Activated CD4-positive, CD25-positive, alpha-beta regulatory T cell treated with anti-CD3 and anti-CD28 coated beads, Interleukin-2, amount 50 U/mL, for 24 hours (primary cell): ENCODE measurements around the gene OVOL1.
"Not testable (repeated sequence)": the region's sequence is repeated elsewhere in the genome, so short reads cannot be mapped to it uniquely, and the experiment has no call there.

Experiments used
- ATAC-seq, 2 donors: fragments of 150-1000 bp; cut with Tn5 transposase; one replicate each; pipeline ENCODE4 v1.10.0; 2021; ENCODE audit warnings: mild to moderate bottlenecking in 1 of 2, moderate library complexity in 1 of 2

The OVOL1 gene

GRCh38 chr11:65817835-65818680 lies 31.2 kb downstream of the OVOL1 start:
- peak; percentile 83 to 85 for ATAC-seq

- ATAC-seq = no peak
These were observed 34.2 kb downstream of the OVOL1 start for GRCh38 chr11:65821107-65821506.

- no peak for ATAC-seq
These were observed 36.1 kb downstream of the OVOL1 start for GRCh38 chr11:65822776-65823528.

GRCh38 chr11:65826984-65827735 lies 40.3 kb downstream of the OVOL1 start:
- ATAC-seq = no peak

GRCh38 chr11:65829459-65829858 lies 42.6 kb downstream of the OVOL1 start:
- no peak for ATAC-seq

GRCh38 chr11:65832231-65832630 lies 45.4 kb downstream of the OVOL1 start:
- ATAC-seq = not testable (repeated sequence)

- peak; percentile 99 to 100 for ATAC-seq
These were observed 46.6 kb downstream of the OVOL1 start, which contains the start of gene SNX32 for GRCh38 chr11:65833297-65834030. Gene SNX32 (plus strand): TSS chr11:65833963. CDS start chr11:65834066, 103 bp downstream.

GRCh38 chr11:65834202-65834601 lies 47.3 kb downstream of the OVOL1 start:
- no peak for ATAC-seq

GRCh38 chr11:65842144-65842543 lies 55.3 kb downstream of the OVOL1 start:
- no peak for ATAC-seq

GRCh38 chr11:65843811-65844210 lies 56.9 kb downstream of the OVOL1 start:
- ATAC-seq = no peak

- no peak for ATAC-seq
These were observed 57.5 kb downstream of the OVOL1 start for GRCh38 chr11:65844231-65844872.
